HG03159 (cell line): ENCODE measurements around the gene GALNT2.

ENCODE experiments used
- ATAC-seq: cut with Tn5 transposase; IDR thresholded peaks from one replicate; pipeline ENCODE4 v1.9.1; 2021; ENCODE audit warnings: mild to moderate bottlenecking, moderate library complexity; ENCODE audit not compliant: unreplicated experiment

Gene GALNT2

GRCh38 chr1:230204842-230205241 is 137.8 kb downstream of the GALNT2 start:
- no peak for ATAC-seq

GRCh38 chr1:230205719-230206198 is 138.7 kb downstream of the GALNT2 start:
- ATAC-seq = no peak

- ATAC-seq = no peak
These were observed 139.2 kb downstream of the GALNT2 start for GRCh38 chr1:230206207-230206606.

- ATAC-seq = no peak
These were observed 139.9 kb downstream of the GALNT2 start for GRCh38 chr1:230206976-230207375.

GRCh38 chr1:230207598-230207997 is 140.6 kb downstream of the GALNT2 start:
- ATAC-seq = no peak

GRCh38 chr1:230208619-230209261 is 141.7 kb downstream of the GALNT2 start:
- ATAC-seq = peak; percentile 56

GRCh38 chr1:230210326-230210980 is 143.4 kb downstream of the GALNT2 start:
- ATAC-seq = no peak

- ATAC-seq = no peak
These were observed 143.9 kb downstream of the GALNT2 start for GRCh38 chr1:230210981-230211336.

- no peak for ATAC-seq
These were observed 144.6 kb downstream of the GALNT2 start for GRCh38 chr1:230211436-230212145.

- peak; percentile 42 for ATAC-seq
These were observed 145.4 kb downstream of the GALNT2 start for GRCh38 chr1:230212405-230212936.

- no peak for ATAC-seq
These were observed 148.0 kb downstream of the GALNT2 start for GRCh38 chr1:230215031-230215430.

- no peak for ATAC-seq
These were observed 148.5 kb downstream of the GALNT2 start for GRCh38 chr1:230215529-230215928.

- no peak for ATAC-seq
These were observed 149.9 kb downstream of the GALNT2 start for GRCh38 chr1:230216896-230217295.

GRCh38 chr1:230218667-230219066 is 151.6 kb downstream of the GALNT2 start:
- ATAC-seq = no peak

- ATAC-seq = no peak
These were observed 152.4 kb downstream of the GALNT2 start for GRCh38 chr1:230219174-230220067.

GRCh38 chr1:230220478-230220877 is 153.4 kb downstream of the GALNT2 start:
- no peak for ATAC-seq

GRCh38 chr1:230220907-230221306 is 153.9 kb downstream of the GALNT2 start:
- ATAC-seq = no peak

GRCh38 chr1:230222678-230223077 is 155.6 kb downstream of the GALNT2 start:
- no peak for ATAC-seq

GRCh38 chr1:230224101-230224960 is 157.3 kb downstream of the GALNT2 start:
- ATAC-seq = no peak
